ENCODE data around the gene FBXO45.

GRCh38 chr3:196519718-196520082, 48.8 kb upstream of the FBXO45 start:
- TF ChIP-seq EGR1 (IDR thresholded peaks at IDR 0.05; ENCODE audit: low read depth in 2 of 2) (no peak), REST (IDR thresholded peaks at IDR 0.05) (no peak), FOXA2 (IDR thresholded peaks at IDR 0.05) (no peak), GABPA (IDR thresholded peaks at IDR 0.05 in 1 of 2, conservative IDR thresholded peaks at IDR 0.05 in 1 of 2) (no peak), MAX (IDR thresholded peaks at IDR 0.05) (no peak), CTCF (IDR thresholded peaks at IDR 0.05; ENCODE audit: low read depth, low read length, missing input control) (no peak), RXRA (IDR thresholded peaks at IDR 0.05) (no peak), YY1 (IDR thresholded peaks at IDR 0.05) (no peak), ZBTB33 (IDR thresholded peaks at IDR 0.05) (no peak), RAD21 (IDR thresholded peaks at IDR 0.05) (no peak), JUND (IDR thresholded peaks at IDR 0.05) (no peak), FOXA1 (IDR thresholded peaks at IDR 0.05) (no peak), ATF3 (IDR thresholded peaks at IDR 0.05) (no peak), TAF1 (conservative IDR thresholded peaks at IDR 0.05) (no peak)

All from liver (tissue), 3 donors.